ENCODE data around the gene TMEM54.

The TMEM54 gene

GRCh38 chr1:32900956-32901822 is at the start of gene TMEM54:
TSS of gene TMEM54 (minus strand) at chr1:32901389. CDS start at chr1:32901238, 151 bp downstream.
- no peak for DNase-seq

GRCh38 chr1:32949519-32949918 is 48.3 kb upstream of the TMEM54 start:
- DNase-seq = no peak

GRCh38 chr1:32948905-32949304 is 47.7 kb upstream of the TMEM54 start:
- DNase-seq = no peak

- DNase-seq = no peak
Observed at GRCh38 chr1:32948390-32948722, 47.2 kb upstream of the TMEM54 start.

GRCh38 chr1:32947669-32948389 is 46.6 kb upstream of the TMEM54 start:
- DNase-seq = no peak

- DNase-seq = no peak
Observed at GRCh38 chr1:32946413-32946812, 45.2 kb upstream of the TMEM54 start.

- DNase-seq = no peak
Observed at GRCh38 chr1:32944180-32944579, 43.0 kb upstream of the TMEM54 start.

GRCh38 chr1:32939655-32940371 is 38.6 kb upstream of the TMEM54 start:
- no peak for DNase-seq

GRCh38 chr1:32937061-32937460 is 35.9 kb upstream of the TMEM54 start:
- DNase-seq = no peak

GRCh38 chr1:32934535-32934934 is 33.3 kb upstream of the TMEM54 start:
- no peak for DNase-seq

- no peak for DNase-seq
Observed at GRCh38 chr1:32933742-32934322, 32.6 kb upstream of the TMEM54 start.

GRCh38 chr1:32931760-32932159 is 30.6 kb upstream of the TMEM54 start:
- no peak for DNase-seq

GRCh38 chr1:32929366-32929765 is 28.2 kb upstream of the TMEM54 start:
- DNase-seq = no peak

- no peak for DNase-seq
Observed at GRCh38 chr1:32928715-32929114, 27.5 kb upstream of the TMEM54 start.

- no peak for DNase-seq
Observed at GRCh38 chr1:32928285-32928684, 27.1 kb upstream of the TMEM54 start.

- no peak for DNase-seq
Observed at GRCh38 chr1:32927441-32927840, 26.3 kb upstream of the TMEM54 start.

GRCh38 chr1:32926562-32926961 is 25.4 kb upstream of the TMEM54 start:
- no peak for DNase-seq

GRCh38 chr1:32925403-32926162 is 24.4 kb upstream of the TMEM54 start:
- DNase-seq = no peak

- DNase-seq = no peak
Observed at GRCh38 chr1:32924881-32925344, 23.7 kb upstream of the TMEM54 start.

- DNase-seq = no peak
Observed at GRCh38 chr1:32920833-32921232, 19.6 kb upstream of the TMEM54 start.

GRCh38 chr1:32919811-32920733 is 18.9 kb upstream of the TMEM54 start:
- no peak for DNase-seq

Measured in NCI-H1436 treated with DMSO at 0.1 percent for 48 hours (cell line).